ENCODE results near the gene CYB5R2. TPM values are rescaled to one million over a fixed set of nuclear protein-coding genes. Genes with fewer than 3 reads are reported as not detected.

The CYB5R2 gene
- total and polyA plus RNA-seq, 5 donors from 2014 or later = 0.54 TPM; not detected in 4

- H3K4me3 ChIP-seq (ENCODE audit: low read depth, low read length) = no peak overlapping the region
- no peak overlapping the region for H3K27ac ChIP-seq (ENCODE audit: insufficient read depth, low read length, poor library complexity, severe bottlenecking)
- DNase-seq = no peak
These were observed 56.3 kb downstream of the CYB5R2 start for GRCh38 chr11:7617032-7617431.

More at GRCh38 chr11:7617032-7617431, 56.3 kb downstream of the CYB5R2 start:
- H3K4me3 Mint-ChIP-seq = no peak overlapping the region
- no peaks in the 10 kb centered on the region for H3K9me3 ChIP-seq (ENCODE audit: control insufficient read depth in 2 of 2, low read length in 2 of 2)
- no peaks in the 10 kb centered on the region for H3K36me3 ChIP-seq (ENCODE audit: control insufficient read depth, insufficient read depth, low read length)
- no peaks in the 10 kb centered on the region for H3K9me3 Mint-ChIP-seq
- H3K27me3 Mint-ChIP-seq = no peaks in the 10 kb centered on the region
- no peak overlapping the region for H3K27ac Mint-ChIP-seq
- H3K4me1 Mint-ChIP-seq = peaks cover 0 to 4% (median 0%) of the 10 kb centered on the region in 4 donors
- no peaks in the 10 kb centered on the region for H3K4me1 ChIP-seq (ENCODE audit: control insufficient read depth, insufficient read depth, low read length, poor library complexity, severe bottlenecking)
- no peaks in the 10 kb centered on the region for H3K27me3 ChIP-seq (ENCODE audit: control insufficient read depth, insufficient read depth, low read length)
- H3K36me3 Mint-ChIP-seq = peaks cover 24% of the 10 kb centered on the region
- ATAC-seq (ENCODE audit: low read depth in 2 of 2) = no peak

Other genes with a start within 250 kb of the CYB5R2 start
- not detected for gene OLFML1, start 188.0 kb downstream of the CYB5R2 start, total RNA-seq
- gene OLFML1, start 188.0 kb downstream of the CYB5R2 start, polyA plus RNA-seq = under 1 TPM in 3 of 4 donors, not detected in 1; 0.10 to 0.13 (median 0.11) TPM
- 10.6 TPM for gene PPFIBP2, start 159.5 kb downstream of the CYB5R2 start, total RNA-seq
- 1 to 10 TPM in 3 of 4 donors, under 1 TPM in 1; 0.47 to 4.8 (median 2.8) TPM for gene PPFIBP2, start 159.5 kb downstream of the CYB5R2 start, polyA plus RNA-seq
- gene OVCH2, start 33.0 kb upstream of the CYB5R2 start, total RNA-seq = not detected
- gene OVCH2, start 33.0 kb upstream of the CYB5R2 start, polyA plus RNA-seq = not detected
- gene OR5P2, start 123.4 kb upstream of the CYB5R2 start, total RNA-seq = not detected
- not detected for gene OR5P2, start 123.4 kb upstream of the CYB5R2 start, polyA plus RNA-seq
- gene OR5P3, start 157.3 kb upstream of the CYB5R2 start, total RNA-seq = not detected
- gene OR5P3, start 157.3 kb upstream of the CYB5R2 start, polyA plus RNA-seq = not detected